ENCODE measurements around the gene ASB18. TPM values are rescaled to one million over a fixed set of nuclear protein-coding genes. Genes with fewer than 3 reads are reported as not detected.

Gene ASB18
- total and polyA plus RNA-seq, 2 of the 8 experiments (the other 6 are each of a cell fraction or from before 2014, with no cell fraction given), result not detected

- TF ChIP-seq CTCF (IDR thresholded peaks at IDR 0.05; ENCODE audit: control extremely low read depth in 1 of 3, insufficient read depth in 1 of 3, low read depth in 1 of 3, low read length in 3 of 3), result no peak
- TF ChIP-seq TAF1 (IDR thresholded peaks at IDR 0.05; ENCODE audit: low read depth, low read length), result no peak
- TF ChIP-seq CHD1 (IDR thresholded peaks at IDR 0.05; ENCODE audit: low read depth, low read length), result no peak
- peak; percentile 61 for TF ChIP-seq KDM4A (IDR thresholded peaks at IDR 0.05; ENCODE audit: low read depth, low read length, severe bottlenecking)
- TF ChIP-seq POU5F1 (IDR thresholded peaks at IDR 0.05; ENCODE audit: low read depth, low read length), result no peak
- TF ChIP-seq FOSL1 (IDR thresholded peaks at IDR 0.05; ENCODE audit: insufficient read depth, low read depth, low read length), result no peak
- no peak for TF ChIP-seq KDM5A (IDR thresholded peaks at IDR 0.05; ENCODE audit: low read length)
- no peak for TF ChIP-seq CREB1 (IDR thresholded peaks at IDR 0.05)
- TF ChIP-seq EZH2 (IDR thresholded peaks at IDR 0.05; ENCODE audit: low read depth, low read length, severe bottlenecking), result peak; percentile 53
- peak; percentile 61 for TF ChIP-seq E2F6 (IDR thresholded peaks at IDR 0.05)
- peak; percentile 8 for TF ChIP-seq CTBP2 (IDR thresholded peaks at IDR 0.05; ENCODE audit: borderline replicate concordance, insufficient read depth, insufficient read length, low read length)
- TF ChIP-seq MAX (IDR thresholded peaks at IDR 0.05), result peak; percentile 39
Observed at GRCh38 chr2:236164201-236164924, 99.8 kb downstream of the ASB18 start (continued).

All from H1 (cell line).